GM19239 (cell line): Measurements from ENCODE around the gene MYO1H.
"Not testable (repeated sequence)": the region's sequence is repeated elsewhere in the genome, so short reads cannot be mapped to it uniquely, and the experiment has no call there.

ENCODE experiments used
- DNase-seq: peaks from one replicate; pipeline ENCODE4 v3.0.0; 2011; ENCODE audit warnings: low spot score; ENCODE audit not compliant: insufficient read length
- FAIRE-seq: peaks from 2 replicates; lab custom pipeline; 2011; peaks lifted over from hg19 to GRCh38; lab: Jason Lieb, UNC

Gene MYO1H

GRCh38 chr12:109464642-109465351 lies 117.1 kb downstream of the MYO1H start:
- FAIRE-seq, result no peak
- no peak for DNase-seq

- no peak for DNase-seq
- FAIRE-seq, result no peak
Measured at GRCh38 chr12:109466305-109466704, 118.6 kb downstream of the MYO1H start.

DNA sequence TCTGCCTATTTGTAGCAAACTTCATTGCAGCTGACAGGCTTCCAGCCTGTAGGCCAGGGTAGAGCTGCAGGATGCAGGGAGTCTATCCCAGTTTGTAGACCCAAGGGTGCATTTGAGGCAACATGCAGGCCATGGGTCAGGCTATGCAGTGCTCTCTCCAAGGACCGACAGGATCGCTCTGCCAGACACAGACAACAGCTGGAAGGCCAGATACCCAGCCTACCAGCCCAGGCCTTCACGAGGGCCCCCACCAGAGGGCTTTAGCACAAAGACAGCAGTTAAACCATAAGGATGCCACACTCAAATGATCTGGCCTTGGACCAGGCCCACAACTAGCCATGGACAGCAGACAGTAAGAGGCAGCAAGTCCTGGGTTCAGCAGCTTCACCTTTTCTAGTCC lies 119.1 kb downstream of the MYO1H start:
- DNase-seq (no peak), FAIRE-seq (no peak)

DNA sequence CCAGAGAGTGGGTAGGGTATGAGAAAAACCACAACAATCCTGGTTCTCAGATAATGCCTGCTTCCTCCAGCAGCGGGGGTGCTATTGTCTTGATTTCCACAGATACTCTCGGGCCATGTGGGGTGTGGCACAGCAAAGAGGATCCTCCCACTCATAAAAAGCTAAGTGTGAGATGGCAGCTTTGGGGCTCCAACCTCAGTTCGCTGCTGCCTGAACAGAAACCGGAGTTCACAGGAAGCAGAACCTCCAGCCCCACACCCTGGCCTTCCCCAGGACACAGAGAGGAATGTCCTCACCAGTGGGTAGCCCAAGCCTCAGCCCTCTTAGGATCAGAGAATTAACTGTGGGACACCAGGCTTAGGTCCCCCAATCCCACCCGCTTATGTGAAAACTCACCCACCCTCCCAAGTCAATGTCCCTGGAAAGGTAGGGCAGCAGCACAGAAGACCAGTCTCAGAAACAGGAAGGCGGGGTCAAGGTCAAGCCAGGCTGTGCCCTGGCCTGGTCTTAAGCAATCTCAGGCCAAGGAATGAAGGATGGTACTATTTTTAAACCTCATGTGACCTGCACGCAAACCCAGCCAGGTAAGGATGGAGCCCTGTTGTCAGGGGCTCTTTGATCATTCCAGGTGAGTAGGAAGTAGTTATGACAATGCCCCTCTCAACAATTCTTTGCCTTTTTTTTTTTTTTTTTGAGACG lies 120.4 kb downstream of the MYO1H start:
- DNase-seq, result no peak
- no peak for FAIRE-seq

- DNase-seq (no peak), FAIRE-seq (no peak)
Measured at GRCh38 chr12:109469517-109469916, 121.8 kb downstream of the MYO1H start.

GRCh38 chr12:109473006-109473405 lies 125.3 kb downstream of the MYO1H start:
- DNase-seq (no peak), FAIRE-seq (no peak)

- not testable (repeated sequence) for FAIRE-seq, DNase-seq
Measured at GRCh38 chr12:109473526-109474270, 126.0 kb downstream of the MYO1H start.

DNA sequence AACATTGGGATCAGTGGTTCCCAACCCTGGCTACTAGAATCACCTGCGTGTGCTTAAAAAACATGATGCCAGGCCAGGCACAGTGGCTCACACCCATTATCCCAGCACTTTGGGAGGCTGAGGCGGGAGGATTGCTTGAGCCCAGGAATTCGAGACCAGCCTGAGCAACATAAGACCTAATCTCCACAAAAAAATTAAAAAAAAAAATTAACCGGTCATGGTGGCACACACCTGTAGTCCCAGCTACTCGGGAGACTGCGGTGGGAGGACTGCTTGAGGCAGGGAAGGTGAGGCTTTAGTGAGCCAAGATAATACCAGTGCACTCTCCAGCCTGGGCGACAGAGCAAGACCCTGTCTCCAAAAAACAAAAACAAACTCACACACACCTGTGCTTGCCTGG lies 127.4 kb downstream of the MYO1H start:
- no peak for FAIRE-seq
- DNase-seq, result no peak

DNA sequence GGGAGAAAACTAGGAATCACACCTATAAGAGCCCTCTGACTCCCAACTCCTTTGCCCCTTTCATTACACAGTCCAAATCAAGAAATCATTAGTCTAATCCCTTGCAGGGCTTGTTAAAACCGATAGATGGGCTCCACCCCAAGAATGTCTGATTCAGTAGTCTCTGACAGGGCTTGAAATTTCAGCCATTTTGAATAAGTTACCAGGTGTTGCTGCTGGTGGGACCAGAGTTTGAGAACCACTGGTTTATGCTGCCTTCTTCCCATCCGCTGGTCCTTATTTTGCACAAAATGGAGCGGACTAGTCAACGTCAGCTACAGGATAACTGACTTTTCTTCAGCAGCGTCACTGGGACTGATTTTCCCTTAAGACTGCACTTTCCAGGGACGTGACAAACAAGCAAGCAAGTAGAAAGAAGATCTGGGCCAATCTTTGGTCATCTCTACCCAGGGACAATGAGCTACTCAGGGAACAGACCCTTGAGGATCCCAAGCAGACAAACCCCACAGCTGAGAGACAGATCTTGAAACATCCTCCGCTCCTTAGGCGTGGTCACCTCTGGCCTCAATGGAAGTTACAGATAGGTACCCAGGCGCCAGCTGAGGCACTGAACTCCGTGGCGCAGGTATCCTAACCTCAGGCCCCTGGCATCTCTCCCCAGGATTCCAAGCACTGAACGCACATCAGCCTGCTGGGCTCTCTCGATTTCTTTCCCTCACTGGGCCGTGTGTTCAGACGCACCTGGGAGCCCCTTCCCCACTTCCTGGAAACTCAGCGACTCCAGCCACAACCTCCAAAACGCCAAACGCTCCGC lies 128.5 kb downstream of the MYO1H start:
- no peak for DNase-seq
- no peak for FAIRE-seq

- no peak for DNase-seq
- FAIRE-seq, result no peak
Measured at GRCh38 chr12:109476807-109477184, 129.1 kb downstream of the MYO1H start.

- peak; percentile 86 for FAIRE-seq
Measured at GRCh38 chr12:109477185-109477962, 129.7 kb downstream of the MYO1H start, which contains the start of the genes KCTD10 and UBE3B. KCTD10 (minus strand) TSS chr12:109477300; CDS start chr12:109477262, 38 bp downstream. UBE3B (plus strand) TSS chr12:109477634; CDS start chr12:109483552, 5,918 bp downstream.

GRCh38 chr12:109477963-109478315 lies 130.2 kb downstream of the MYO1H start:
- DNase-seq, result no peak
- peak; percentile 4 for FAIRE-seq

More at GRCh38 chr12:109477185-109477962, 129.7 kb downstream of the MYO1H start, which contains the start of the genes KCTD10 and UBE3B:
- peak; percentile 86 for DNase-seq

GRCh38 chr12:109479761-109480160 lies 132.1 kb downstream of the MYO1H start:
- FAIRE-seq, result no peak

GRCh38 chr12:109480356-109480755 lies 132.7 kb downstream of the MYO1H start:
- no peak for DNase-seq
- no peak for FAIRE-seq

More at GRCh38 chr12:109479761-109480160, 132.1 kb downstream of the MYO1H start:
- DNase-seq, result no peak

- FAIRE-seq, result no peak
- DNase-seq, result no peak
Measured at GRCh38 chr12:109481863-109482262, 134.2 kb downstream of the MYO1H start.

- FAIRE-seq (no peak), DNase-seq (no peak)
Measured at GRCh38 chr12:109482491-109482890, 134.8 kb downstream of the MYO1H start.

DNA sequence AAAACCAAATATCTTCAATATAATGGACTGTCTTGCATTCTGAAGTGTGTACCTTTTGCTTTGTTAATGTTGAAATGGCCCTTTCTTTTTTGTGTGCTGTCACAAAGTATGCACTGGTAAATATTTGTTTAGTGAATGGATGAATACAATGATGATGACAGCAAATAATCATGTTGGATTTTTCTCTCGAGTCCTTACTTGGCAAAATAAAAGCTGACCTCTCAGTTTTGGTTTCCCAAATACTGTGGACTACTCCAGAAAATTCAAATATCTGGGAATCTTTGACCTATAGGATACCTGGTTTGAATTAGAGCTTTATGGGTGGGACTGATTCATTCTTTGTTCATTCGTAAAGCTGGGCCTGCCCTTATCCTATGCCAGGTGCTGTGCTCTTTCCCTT lies 135.2 kb downstream of the MYO1H start:
- DNase-seq (no peak), FAIRE-seq (no peak)

DNA sequence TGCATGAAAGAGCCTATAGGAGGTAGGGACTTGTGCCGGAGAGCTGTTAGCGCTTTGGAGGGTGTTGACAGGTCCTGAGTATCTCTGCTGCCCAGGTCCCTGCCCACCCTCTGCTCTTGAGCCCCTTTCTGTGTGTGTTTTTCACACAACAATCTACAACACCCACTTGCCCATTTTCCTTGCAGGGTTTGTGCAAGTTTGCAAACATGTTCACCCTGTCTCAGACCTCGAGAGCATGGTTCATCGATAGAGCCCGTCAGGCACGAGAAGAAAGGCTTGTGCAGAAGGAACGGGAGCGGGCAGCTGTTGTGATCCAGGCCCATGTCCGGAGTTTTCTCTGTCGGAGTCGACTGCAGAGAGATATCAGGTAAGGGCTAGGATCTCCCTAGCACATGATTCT lies 135.6 kb downstream of the MYO1H start:
- FAIRE-seq (no peak), DNase-seq (no peak)

DNA sequence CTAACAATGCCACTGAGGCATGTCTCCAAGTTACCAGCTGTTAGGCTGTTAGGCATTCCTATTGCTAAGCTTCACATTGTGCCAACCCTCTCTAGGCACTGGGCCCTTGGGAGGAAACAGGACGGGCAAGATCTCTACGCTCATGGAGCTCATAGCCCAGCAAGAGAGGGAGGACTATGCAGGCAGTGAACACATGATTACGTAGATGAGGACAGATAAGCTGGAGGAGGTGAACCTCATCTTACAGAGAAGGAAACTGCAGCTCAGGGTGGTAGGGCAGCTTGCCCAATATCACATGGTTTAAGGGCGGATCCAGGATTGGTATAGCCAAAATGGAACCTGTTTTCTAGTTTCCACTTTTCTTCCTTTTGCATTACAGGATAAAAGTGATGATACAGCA lies 137.5 kb downstream of the MYO1H start:
- FAIRE-seq, result no peak
- DNase-seq, result no peak
